Mucosa of descending colon (tissue), 3 donors: Measurements from ENCODE around the gene TTC34. TPM values are rescaled to one million over a fixed set of nuclear protein-coding genes. Genes with fewer than 3 reads are reported as not detected.

Experiments
- ATAC-seq: fragments of 200-7000 bp; cut with Tn5 transposase; one replicate; pipeline ENCODE4 v1.9.1; 2020; ENCODE audit warnings: mild to moderate bottlenecking, moderate library complexity
- DNase-seq, 3 donors: peaks; one replicate each; pipeline ENCODE4 v3.0.0-alpha.2; 2020
- H3K36me3 ChIP-seq: fragments of 200-600 bp; one replicate; pipeline ENCODE4 v1.8.0; 2021; ENCODE audit warnings: low read depth, mild to moderate bottlenecking
- H3K4me1 ChIP-seq: fragments of 200-600 bp; one replicate; pipeline ENCODE4 v1.8.0; 2021; ENCODE audit warnings: low read depth, mild to moderate bottlenecking
- H3K4me3 ChIP-seq: fragments of 200-600 bp; one replicate; pipeline ENCODE4 v1.8.0; 2021; ENCODE audit warnings: mild to moderate bottlenecking
- H3K9me3 ChIP-seq: fragments of 200-600 bp; one replicate; pipeline ENCODE4 v1.8.0; 2021; ENCODE audit warnings: mild to moderate bottlenecking
- CTCF ChIP-seq: fragments of 200-600 bp; IDR thresholded peaks from one replicate; pipeline ENCODE4 v1.8.0; 2022; ENCODE audit warnings: antibody characterized with exemption, mild to moderate bottlenecking
- intact Hi-C, 2 donors: fragments of 100-400 bp; cut with DNase I in 1 of 2; cut with micrococcal nuclease in 1 of 2; formaldehyde crosslinking; loops; one replicate each; pipeline versions ENCODE4 v1.11.0 to v1.11.1; 2022; cut with DNase I, micrococcal nuclease
- total RNA-seq, 3 donors: library from RNA; stranded (reverse); fragmentation: NEBNext Ultra II Directional in 2 of 3; extraction: Animal tissue kit (Norgen Biotek cat#: 25700) in 2 of 3; gene quantifications; one replicate each; pipeline versions ENCODE4 v1.2.1 to v1.2.4, GENCODE V29; 2021 to 2023
- donor health status: DM: no; HTN: no; CAD: no; lungs with moderate emphysema.
- donor health status: DM: no; HTN: no; CAD: no.
- donor health status: DM: no; HTN: yes; CAD: no.

TTC34 gene
- total RNA-seq, 3 donors from 2014 or later, result 0.43 to 1.1 (median 0.61) TPM

GRCh38 chr1:2805801-2806430 lies 4.4 kb upstream of the TTC34 start:
- H3K36me3 ChIP-seq, result no peaks in the 10 kb centered on the region
- no peak for TF ChIP-seq CTCF
- H3K4me1 ChIP-seq, result no peaks in the 10 kb centered on the region
- H3K4me3 ChIP-seq, result no peak overlapping the region
- ATAC-seq, result no peak
- H3K9me3 ChIP-seq, result no peaks in the 10 kb centered on the region
- DNase-seq, result peak in 2 of 3 donors; percentile 5 to 26
- intact Hi-C loops, result no loop called here

- ATAC-seq (no peak), DNase-seq (peak in 2 of 3 donors; percentile 10 to 39)
- intact Hi-C loops, result no loop called here
Measured at GRCh38 chr1:2804628-2805351, 3.3 kb upstream of the TTC34 start.

DNA sequence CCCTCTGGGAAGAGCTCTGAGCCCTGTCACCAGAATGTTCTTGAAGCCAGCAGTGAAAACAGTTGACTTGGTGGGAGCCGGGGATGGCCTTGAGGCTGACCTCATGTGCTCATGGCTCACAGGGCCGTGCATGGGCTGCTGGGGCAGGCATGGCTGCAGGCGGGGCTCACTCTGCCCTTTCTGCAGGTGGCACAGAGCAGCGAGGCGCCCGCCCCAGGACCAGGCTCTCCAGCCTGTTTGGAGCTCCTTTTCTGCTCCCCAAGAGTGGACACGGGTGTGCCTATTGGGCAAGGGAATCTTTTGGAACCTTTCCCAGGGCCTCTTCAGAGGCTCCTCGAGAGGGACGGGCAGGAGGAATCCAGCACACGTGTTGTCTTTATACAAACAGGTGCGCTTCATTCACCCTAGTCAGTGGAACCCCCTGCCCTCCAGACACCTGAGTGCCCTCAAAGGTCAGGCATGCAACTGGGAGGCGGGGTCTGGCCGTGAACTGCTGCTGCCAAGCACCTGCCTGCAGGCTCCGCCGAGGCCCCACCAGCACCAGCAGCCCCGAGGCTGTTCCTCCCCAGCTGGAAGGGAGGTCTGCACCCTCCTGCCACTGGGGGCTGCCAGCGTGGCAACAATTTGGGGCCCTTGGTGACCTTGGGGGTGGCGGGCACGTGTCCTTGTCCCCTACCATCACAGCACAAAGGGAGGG lies 2.6 kb upstream of the TTC34 start:
- Histone ChIP-seq H3K4me1 (no peaks in the 10 kb centered on the region), H3K36me3 (no peaks in the 10 kb centered on the region), H3K9me3 (no peaks in the 10 kb centered on the region), H3K4me3 (no peak overlapping the region)
- DNase-seq (peak in 2 of 3 donors; percentile 16 to 25), ATAC-seq (no peak)
- intact Hi-C loops, result no loop called here
- TF ChIP-seq CTCF, result no peak

More at GRCh38 chr1:2804628-2805351, 3.3 kb upstream of the TTC34 start:
- Histone ChIP-seq H3K4me1 (no peaks in the 10 kb centered on the region), H3K36me3 (no peaks in the 10 kb centered on the region), H3K4me3 (no peak overlapping the region), H3K9me3 (no peaks in the 10 kb centered on the region)
- no peak for TF ChIP-seq CTCF

DNA sequence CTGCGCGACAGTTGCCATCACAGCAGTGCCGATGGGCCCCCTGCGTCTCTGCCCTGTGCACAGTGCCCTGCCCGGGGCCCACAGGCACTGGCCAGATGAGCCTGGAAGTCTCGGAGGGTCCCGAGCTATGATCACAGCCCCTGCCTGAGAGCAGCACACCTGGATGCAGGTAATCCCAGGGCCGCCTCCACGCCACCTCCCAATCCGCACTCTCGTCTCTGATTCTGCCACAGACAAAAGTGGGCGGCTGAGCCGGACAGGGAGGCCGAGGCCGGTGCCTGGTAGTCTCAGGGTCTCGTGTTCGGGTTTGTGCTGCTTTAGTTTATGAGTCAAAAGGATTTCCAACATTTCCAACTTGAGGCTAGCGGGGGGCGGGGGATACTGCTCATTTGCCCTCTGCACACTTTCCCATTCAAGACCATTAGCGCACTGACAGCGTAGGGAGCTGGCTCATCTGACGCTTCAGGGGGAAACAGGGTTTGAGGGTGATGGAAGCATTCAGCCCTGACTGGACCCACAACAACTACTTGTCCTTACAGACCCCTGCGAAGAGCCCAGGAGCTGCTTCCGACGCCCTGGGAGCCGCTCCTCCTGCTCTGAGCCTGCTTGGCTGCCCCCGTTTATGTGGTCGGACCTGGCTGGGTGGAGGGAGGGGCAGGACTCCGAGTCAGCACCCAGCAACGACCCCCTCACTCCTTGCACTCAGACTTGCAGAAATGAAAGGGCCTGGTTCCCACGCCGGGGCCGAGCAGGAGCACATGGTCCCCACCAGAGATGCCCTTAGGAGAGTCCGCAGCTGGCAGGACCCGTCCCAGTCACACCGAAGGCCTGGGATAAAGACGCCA lies 1.8 kb upstream of the TTC34 start:
- no peak overlapping the region for H3K4me3 ChIP-seq
- intact Hi-C loops, result no loop called here
- no peaks in the 10 kb centered on the region for H3K9me3 ChIP-seq
- H3K4me1 ChIP-seq, result no peaks in the 10 kb centered on the region
- ATAC-seq, result no peak
- H3K36me3 ChIP-seq, result no peaks in the 10 kb centered on the region
- TF ChIP-seq CTCF, result no peak
- DNase-seq, result peak in 2 of 3 donors; percentile 19 to 28

DNA sequence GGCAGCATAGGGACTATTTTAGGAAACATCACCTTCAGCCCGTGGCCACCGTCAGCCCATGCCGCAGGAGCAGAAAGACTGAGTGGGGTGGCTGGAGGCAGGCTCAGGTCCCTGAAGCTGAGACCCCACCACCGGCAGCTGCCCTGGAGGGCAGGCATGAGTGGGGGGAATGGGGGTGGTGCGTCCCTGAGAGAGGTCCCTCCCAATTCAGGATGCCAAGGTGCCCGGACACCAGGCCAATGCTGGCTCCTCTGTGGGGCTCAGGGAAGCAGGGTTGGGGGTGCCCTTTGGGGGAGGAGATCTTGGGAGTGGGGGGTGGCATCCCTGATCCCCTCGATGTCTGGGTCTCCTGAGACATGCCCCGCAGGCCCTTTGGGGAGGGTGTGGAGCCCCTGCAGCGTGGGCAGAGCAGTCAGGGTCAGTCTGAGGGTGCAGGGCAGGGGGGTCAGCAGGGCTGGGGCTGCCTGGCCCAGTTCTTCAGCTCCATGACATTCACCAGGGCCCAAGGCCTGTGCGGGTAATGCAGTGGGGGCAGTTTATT lies 998 bp upstream of the TTC34 start:
- Histone ChIP-seq H3K9me3 (no peaks in the 10 kb centered on the region), H3K4me1 (no peaks in the 10 kb centered on the region), H3K36me3 (no peaks in the 10 kb centered on the region), H3K4me3 (no peak overlapping the region)
- intact Hi-C loops, result no loop called here
- no peak for TF ChIP-seq CTCF
- DNase-seq (peak in 2 of 3 donors; percentile 16 to 24), ATAC-seq (no peak)
